Calu3 (cell line): Measurements from ENCODE around the gene PTOV1. TPM values are rescaled to one million over a fixed set of nuclear protein-coding genes. Genes with fewer than 3 reads are reported as not detected.

ENCODE experiments used
- BruUV-seq: library from RNA; stranded (reverse); fragments of 400-500 nt; replicated peaks from 2 replicates; lab custom pipeline; 2021; lab: Mats Ljungman, UMichigan
- CTCF ChIA-PET: fragments of 300-600 bp; sonication (Branson Sonifier 250); formaldehyde crosslinking; loops from one replicate; lab custom pipeline; 2022; ENCODE audit warnings: antibody characterized with exemption; lab: Charles Lee
- DNase-seq: peaks from one replicate; pipeline ENCODE4 v3.0.0; 2022
- H3K27ac Mint-ChIP-seq: one replicate; pipeline ENCODE4 v1.8.0; 2022; ENCODE audit warnings: mixed read lengths; ENCODE audit not compliant: unreplicated experiment
- H3K27me3 Mint-ChIP-seq: one replicate; pipeline ENCODE4 v1.8.0; 2022; ENCODE audit warnings: mixed read lengths; ENCODE audit not compliant: unreplicated experiment
- H3K36me3 Mint-ChIP-seq: one replicate; pipeline ENCODE4 v1.8.0; 2022; ENCODE audit warnings: mild to moderate bottlenecking, moderate library complexity, mixed read lengths; ENCODE audit not compliant: insufficient read depth, unreplicated experiment
- H3K4me1 Mint-ChIP-seq: one replicate; pipeline ENCODE4 v1.8.0; 2022; ENCODE audit warnings: mild to moderate bottlenecking, low read depth, mixed read lengths; ENCODE audit not compliant: unreplicated experiment
- H3K4me3 Mint-ChIP-seq: one replicate; pipeline ENCODE4 v1.8.0; 2022; ENCODE audit warnings: mild to moderate bottlenecking, low read depth, moderate library complexity, mixed read lengths; ENCODE audit not compliant: unreplicated experiment
- H3K9me3 Mint-ChIP-seq: one replicate; pipeline ENCODE4 v1.8.0; 2022; ENCODE audit warnings: low read depth, mixed read lengths; ENCODE audit not compliant: unreplicated experiment
- intact Hi-C: fragments of 100-400 bp; cut with micrococcal nuclease; formaldehyde crosslinking; loops from one replicate; pipeline ENCODE4 v1.10.0; 2022; ENCODE audit not compliant: unreplicated experiment
- total RNA-seq: library from RNA; stranded (reverse); gene quantifications from 2 replicates; pipeline ENCODE4 v1.2.3, GENCODE V29; 2022
- TF ChIP-seq, protein P1 (sequence below): fragments of 200-600 bp; IDR thresholded peaks from one replicate; pipeline ENCODE4 v1.8.0; 2022; ENCODE audit warnings: antibody characterized with exemption; ENCODE audit not compliant: unreplicated experiment

Gene PTOV1
- total RNA-seq, 1 experiment from 2014 or later = 256 TPM

DNA sequence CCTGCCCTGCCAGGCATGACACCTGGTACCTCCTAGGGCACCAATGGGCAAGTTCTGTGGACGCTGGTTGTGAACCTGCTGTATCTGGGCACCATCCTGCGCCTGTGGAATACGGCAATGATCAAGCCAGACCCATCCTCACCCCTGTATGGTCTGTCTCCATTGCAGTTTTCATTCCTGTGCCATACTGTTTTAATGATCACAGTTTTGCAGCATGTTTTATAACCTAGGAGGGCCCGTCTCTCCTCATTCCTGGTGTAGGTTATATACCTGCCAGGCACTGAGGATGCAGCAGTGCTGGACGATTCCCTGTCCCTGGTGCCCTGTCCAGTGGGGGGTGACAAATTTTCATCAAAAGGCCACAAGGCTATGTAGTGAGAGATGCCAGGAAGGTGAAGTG lies 32.1 kb downstream of the PTOV1 start:
- Mint-ChIP-seq H3K4me3 (no peak overlapping the region), H3K36me3 (peaks cover 7% of the 10 kb centered on the region), H3K27ac (no peak overlapping the region), H3K9me3 (no peaks in the 10 kb centered on the region), H3K27me3 (no peaks in the 10 kb centered on the region), H3K4me1 (peaks cover 13% of the 10 kb centered on the region)
- no peak for DNase-seq
- BruUV-seq = no TSS peak
- CTCF ChIA-PET = no interaction called here
- intact Hi-C loops = no loop called here
- TF ChIP-seq, protein P1, sequence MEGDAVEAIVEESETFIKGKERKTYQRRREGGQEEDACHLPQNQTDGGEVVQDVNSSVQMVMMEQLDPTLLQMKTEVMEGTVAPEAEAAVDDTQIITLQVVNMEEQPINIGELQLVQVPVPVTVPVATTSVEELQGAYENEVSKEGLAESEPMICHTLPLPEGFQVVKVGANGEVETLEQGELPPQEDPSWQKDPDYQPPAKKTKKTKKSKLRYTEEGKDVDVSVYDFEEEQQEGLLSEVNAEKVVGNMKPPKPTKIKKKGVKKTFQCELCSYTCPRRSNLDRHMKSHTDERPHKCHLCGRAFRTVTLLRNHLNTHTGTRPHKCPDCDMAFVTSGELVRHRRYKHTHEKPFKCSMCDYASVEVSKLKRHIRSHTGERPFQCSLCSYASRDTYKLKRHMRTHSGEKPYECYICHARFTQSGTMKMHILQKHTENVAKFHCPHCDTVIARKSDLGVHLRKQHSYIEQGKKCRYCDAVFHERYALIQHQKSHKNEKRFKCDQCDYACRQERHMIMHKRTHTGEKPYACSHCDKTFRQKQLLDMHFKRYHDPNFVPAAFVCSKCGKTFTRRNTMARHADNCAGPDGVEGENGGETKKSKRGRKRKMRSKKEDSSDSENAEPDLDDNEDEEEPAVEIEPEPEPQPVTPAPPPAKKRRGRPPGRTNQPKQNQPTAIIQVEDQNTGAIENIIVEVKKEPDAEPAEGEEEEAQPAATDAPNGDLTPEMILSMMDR = no peak

DNA sequence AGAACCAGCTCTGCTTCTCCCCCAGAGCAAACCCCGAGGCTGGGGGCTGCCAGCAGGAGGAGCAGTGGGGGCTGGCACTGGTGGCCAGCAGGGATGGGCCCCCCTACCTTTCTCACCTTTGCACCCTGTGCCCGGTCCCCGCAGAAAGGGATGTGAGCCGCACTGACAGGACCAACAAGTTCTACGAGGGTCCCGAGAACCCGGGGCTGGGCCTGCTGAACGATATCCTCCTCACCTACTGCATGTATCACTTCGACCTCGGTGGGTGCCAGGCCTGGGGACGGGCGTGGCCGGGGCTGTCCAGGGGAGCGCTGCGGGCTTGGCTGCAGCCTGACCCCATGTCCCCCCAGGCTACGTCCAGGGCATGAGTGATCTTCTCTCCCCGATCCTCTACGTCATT lies 33.1 kb downstream of the PTOV1 start:
- TF ChIP-seq, protein P1 = no peak
- intact Hi-C loops = no loop called here
- no peak overlapping the region for H3K4me3 Mint-ChIP-seq
- no peaks in the 10 kb centered on the region for H3K27me3 Mint-ChIP-seq
- H3K4me1 Mint-ChIP-seq = peaks cover 3% of the 10 kb centered on the region
- BruUV-seq = no TSS peak
- H3K36me3 Mint-ChIP-seq = peaks cover 17% of the 10 kb centered on the region
- H3K9me3 Mint-ChIP-seq = no peaks in the 10 kb centered on the region
- no peak overlapping the region for H3K27ac Mint-ChIP-seq
- CTCF ChIA-PET = no interaction called here
- DNase-seq = no peak

DNA sequence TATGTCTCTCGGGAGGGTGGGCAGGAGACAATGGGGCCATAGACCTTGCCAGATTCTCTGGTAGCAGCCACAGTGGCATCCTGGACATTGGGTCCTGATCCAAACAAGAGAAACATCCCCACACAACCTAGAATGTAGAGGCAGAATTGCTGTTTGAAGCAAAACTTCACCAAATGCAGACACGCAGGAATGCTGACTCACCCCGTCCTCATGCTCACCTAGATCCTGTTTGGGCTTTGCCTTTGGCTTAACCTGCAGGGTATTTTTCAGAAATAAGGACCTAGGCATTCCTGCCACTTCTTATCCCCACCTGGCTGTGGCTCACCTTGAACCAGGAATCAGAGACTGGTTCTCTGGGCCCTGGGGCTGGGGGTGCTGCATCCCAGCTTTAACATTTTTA lies 33.8 kb downstream of the PTOV1 start:
- Mint-ChIP-seq H3K4me1 (no peaks in the 10 kb centered on the region), H3K27ac (no peak overlapping the region), H3K4me3 (no peak overlapping the region), H3K36me3 (peaks cover 23% of the 10 kb centered on the region), H3K9me3 (no peaks in the 10 kb centered on the region), H3K27me3 (no peaks in the 10 kb centered on the region)
- intact Hi-C loops = no loop called here
- CTCF ChIA-PET = no interaction called here
- TF ChIP-seq, protein P1 = no peak
- no TSS peak for BruUV-seq
- no peak for DNase-seq

- intact Hi-C loops = no loop called here
- TF ChIP-seq, protein P1 = no peak
- Mint-ChIP-seq H3K4me1 (no peaks in the 10 kb centered on the region), H3K36me3 (peaks cover 23% of the 10 kb centered on the region), H3K9me3 (no peaks in the 10 kb centered on the region), H3K4me3 (no peak overlapping the region), H3K27me3 (peaks cover 4% of the 10 kb centered on the region), H3K27ac (no peak overlapping the region)
- DNase-seq = no peak
- CTCF ChIA-PET = interaction anchor here (0.6 kb wide), 1 partner anchor 120 kb away, joined by 3 read pairs; the partner anchor contains the start of gene AP2A1
- no TSS peak for BruUV-seq
Observed at GRCh38 chr19:49887037-49887664, 36.2 kb downstream of the PTOV1 start.
